ENCODE measurements around the gene WSB2. TPM values are rescaled to one million over a fixed set of nuclear protein-coding genes. Genes with fewer than 3 reads are reported as not detected.
"Not testable (repeated sequence)": the region's sequence is repeated elsewhere in the genome, so short reads cannot be mapped to it uniquely, and the experiment has no call there.

The WSB2 gene
- total RNA-seq, 2 experiments from 2014 or later = 26.2 to 27.9 TPM

DNA sequence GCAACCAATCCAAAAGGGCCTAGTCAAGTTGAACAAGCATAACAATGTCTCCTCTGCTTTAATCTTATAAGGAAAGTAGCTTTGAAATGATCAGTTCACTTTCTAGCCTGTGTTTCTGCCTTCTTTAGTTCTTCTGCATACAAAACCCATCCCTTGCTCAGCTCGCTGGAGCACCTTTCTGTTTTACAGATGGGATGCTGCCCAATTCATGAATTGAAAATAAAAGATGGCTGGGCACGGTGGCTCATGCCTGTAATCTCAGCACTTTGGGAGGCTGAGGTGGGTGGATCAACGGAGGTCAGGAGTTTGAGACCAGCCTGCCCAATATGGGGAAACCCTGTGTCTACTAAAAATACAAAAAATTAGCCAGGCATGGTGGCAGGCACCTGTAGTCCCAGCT lies 49.0 kb downstream of the WSB2 start:
- CTCF ChIA-PET = interaction anchor here (1.3 kb wide), 1 partner anchor 55 kb away, joined by 3 read pairs; no protein-coding TSS in a partner anchor
- no peak overlapping the region for H3K27ac Mint-ChIP-seq
- ATAC-seq = no peak

DNA sequence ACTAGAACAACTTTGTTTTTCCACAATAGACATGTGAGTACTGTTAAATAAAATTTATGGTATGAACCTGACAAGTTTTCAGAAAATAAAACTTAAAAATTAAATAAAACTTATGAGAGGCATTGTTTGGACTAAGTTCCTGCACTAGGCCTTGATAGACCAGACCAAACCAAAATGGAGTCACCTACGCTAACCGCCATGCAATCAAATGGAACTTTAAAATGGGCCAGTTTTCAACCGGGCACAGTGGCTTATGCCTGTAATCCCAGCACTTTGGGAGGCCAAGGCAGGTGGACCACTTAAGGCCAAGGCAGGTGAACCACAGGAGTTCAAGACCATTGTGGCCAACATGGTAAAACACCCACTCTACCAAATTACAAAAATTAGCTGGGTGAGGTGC lies 49.6 kb downstream of the WSB2 start:
- ChIA-PET CTCF (interaction anchor here (1.3 kb wide), 1 partner anchor 56 kb away, joined by 3 read pairs; no protein-coding TSS in a partner anchor), POLR2A (no interaction called here)
- H3K9me3 Mint-ChIP-seq = no peaks in the 10 kb centered on the region
- DNase-seq = no peak
- H3K36me3 Mint-ChIP-seq (ENCODE audit: low read depth) = no peaks in the 10 kb centered on the region
- H3K4me1 Mint-ChIP-seq (ENCODE audit: low read depth) = peaks cover 1% of the 10 kb centered on the region
- no peak for ATAC-seq
- peaks cover 2% of the 10 kb centered on the region for H3K27me3 Mint-ChIP-seq
- no peak overlapping the region for H3K27ac Mint-ChIP-seq
- TF ChIP-seq, protein P1, sequence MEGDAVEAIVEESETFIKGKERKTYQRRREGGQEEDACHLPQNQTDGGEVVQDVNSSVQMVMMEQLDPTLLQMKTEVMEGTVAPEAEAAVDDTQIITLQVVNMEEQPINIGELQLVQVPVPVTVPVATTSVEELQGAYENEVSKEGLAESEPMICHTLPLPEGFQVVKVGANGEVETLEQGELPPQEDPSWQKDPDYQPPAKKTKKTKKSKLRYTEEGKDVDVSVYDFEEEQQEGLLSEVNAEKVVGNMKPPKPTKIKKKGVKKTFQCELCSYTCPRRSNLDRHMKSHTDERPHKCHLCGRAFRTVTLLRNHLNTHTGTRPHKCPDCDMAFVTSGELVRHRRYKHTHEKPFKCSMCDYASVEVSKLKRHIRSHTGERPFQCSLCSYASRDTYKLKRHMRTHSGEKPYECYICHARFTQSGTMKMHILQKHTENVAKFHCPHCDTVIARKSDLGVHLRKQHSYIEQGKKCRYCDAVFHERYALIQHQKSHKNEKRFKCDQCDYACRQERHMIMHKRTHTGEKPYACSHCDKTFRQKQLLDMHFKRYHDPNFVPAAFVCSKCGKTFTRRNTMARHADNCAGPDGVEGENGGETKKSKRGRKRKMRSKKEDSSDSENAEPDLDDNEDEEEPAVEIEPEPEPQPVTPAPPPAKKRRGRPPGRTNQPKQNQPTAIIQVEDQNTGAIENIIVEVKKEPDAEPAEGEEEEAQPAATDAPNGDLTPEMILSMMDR (IDR thresholded peaks at IDR 0.05) = no peak
- intact Hi-C loops (cut with micrococcal nuclease) = no loop called here
- no peak overlapping the region for H3K4me3 Mint-ChIP-seq

More for the DNA sequence above, 49.0 kb downstream of the WSB2 start:
- Mint-ChIP-seq H3K9me3 (no peaks in the 10 kb centered on the region), H3K4me1 (ENCODE audit: low read depth) (peaks cover 2% of the 10 kb centered on the region), H3K36me3 (ENCODE audit: low read depth) (no peaks in the 10 kb centered on the region), H3K27me3 (peaks cover 2% of the 10 kb centered on the region), H3K4me3 (no peak overlapping the region)
- POLR2A ChIA-PET = interaction anchor here (0.8 kb wide), 1 partner anchor 23 kb away, joined by 3 read pairs; no protein-coding TSS in a partner anchor
- TF ChIP-seq, protein P1 (IDR thresholded peaks at IDR 0.05) = no peak
- DNase-seq = no peak
- intact Hi-C loops (cut with micrococcal nuclease) = no loop called here

DNA sequence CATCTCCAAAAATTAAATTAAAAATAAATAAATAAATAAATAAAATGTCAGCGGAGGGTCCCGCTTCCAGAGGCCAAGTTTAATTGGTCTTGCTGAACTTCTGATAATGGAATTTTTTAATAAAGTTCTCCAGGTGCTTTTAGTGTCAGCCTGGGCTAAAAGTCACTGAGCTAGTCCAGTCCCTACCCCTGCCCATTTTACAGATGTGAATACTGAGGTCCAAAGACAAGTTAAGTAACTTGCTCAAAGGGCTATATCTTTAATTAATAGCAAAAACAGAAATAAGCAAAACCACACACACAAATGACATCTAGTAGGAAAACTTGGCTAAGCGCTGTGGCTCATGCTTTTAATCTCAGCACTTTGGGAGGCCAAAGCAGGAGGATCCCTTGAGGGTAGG lies 50.1 kb downstream of the WSB2 start:
- CTCF ChIA-PET = interaction anchor here (1.3 kb wide), 1 partner anchor 56 kb away, joined by 3 read pairs; no protein-coding TSS in a partner anchor
- TF ChIP-seq, protein P1 (IDR thresholded peaks at IDR 0.05) = no peak
- H3K27ac Mint-ChIP-seq = no peak overlapping the region

DNA sequence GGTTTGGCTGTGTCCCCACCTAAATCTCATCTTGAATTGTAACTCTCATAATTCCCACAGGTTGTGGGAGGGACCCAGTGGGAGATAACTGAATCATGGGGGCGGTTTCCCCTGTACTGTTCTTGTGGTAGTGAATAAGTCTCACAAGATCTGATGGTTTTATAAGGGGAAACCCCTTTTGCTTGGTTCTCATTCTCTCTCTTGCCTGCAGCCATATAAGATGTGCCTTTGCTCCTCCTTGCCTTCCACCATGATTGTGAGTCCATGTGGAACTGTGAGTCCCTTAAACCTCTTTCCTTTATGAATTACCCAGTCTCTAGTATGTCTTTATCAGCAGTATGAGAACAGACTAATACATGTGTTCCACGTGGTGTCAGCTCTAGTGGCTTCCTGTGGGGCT lies 61.2 kb downstream of the WSB2 start:
- H3K9me3 Mint-ChIP-seq; intact Hi-C loops (cut with micrococcal nuclease); POLR2A ChIA-PET; ATAC-seq; H3K4me1 Mint-ChIP-seq (ENCODE audit: low read depth); H3K36me3 Mint-ChIP-seq (ENCODE audit: low read depth); H3K4me3 Mint-ChIP-seq; H3K27me3 Mint-ChIP-seq; CTCF ChIA-PET; H3K27ac Mint-ChIP-seq: not testable (repeated sequence)
- DNase-seq = peak; percentile 27

More for the DNA sequence above, 50.1 kb downstream of the WSB2 start:
- Mint-ChIP-seq H3K4me1 (ENCODE audit: low read depth) (no peaks in the 10 kb centered on the region), H3K27me3 (peaks cover 2% of the 10 kb centered on the region), H3K36me3 (ENCODE audit: low read depth) (no peaks in the 10 kb centered on the region), H3K4me3 (no peak overlapping the region), H3K9me3 (no peaks in the 10 kb centered on the region)
- POLR2A ChIA-PET = no interaction called here
- intact Hi-C loops (cut with micrococcal nuclease) = no loop called here
- no peak for DNase-seq
- ATAC-seq = no peak

DNA sequence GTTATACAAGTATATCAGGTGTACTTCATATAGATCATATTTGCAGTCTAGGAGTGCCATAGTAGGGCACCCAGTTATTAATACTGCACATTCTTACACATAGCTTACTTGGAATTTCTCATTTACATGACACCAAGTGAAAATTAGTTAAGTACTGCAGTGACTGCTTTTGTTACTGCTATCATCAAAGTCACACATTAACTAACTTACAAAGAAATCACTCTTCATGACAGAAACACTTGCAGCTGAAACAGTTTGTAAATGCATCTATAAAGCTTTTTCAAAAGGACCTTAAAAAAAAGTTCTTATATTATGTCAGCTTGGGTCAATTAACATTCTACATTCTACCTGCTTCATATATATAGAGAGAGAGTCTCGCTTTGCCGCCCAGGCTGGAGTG lies 62.3 kb downstream of the WSB2 start:
- H3K36me3 Mint-ChIP-seq (ENCODE audit: low read depth) = no peaks in the 10 kb centered on the region
- peaks cover 7% of the 10 kb centered on the region for H3K4me1 Mint-ChIP-seq (ENCODE audit: low read depth)
- intact Hi-C loops (cut with micrococcal nuclease) = no loop called here

More for the DNA sequence above, 62.3 kb downstream of the WSB2 start:
- CTCF ChIA-PET = interaction anchor here (1.1 kb wide), 1 partner anchor 56 kb away, joined by 4 read pairs; no protein-coding TSS in a partner anchor
- Mint-ChIP-seq H3K27ac (no peak overlapping the region), H3K9me3 (peaks cover 15% of the 10 kb centered on the region), H3K27me3 (peaks cover 6% of the 10 kb centered on the region), H3K4me3 (no peak overlapping the region)
- TF ChIP-seq, protein P1 (IDR thresholded peaks at IDR 0.05) = no peak
- ATAC-seq (no peak), DNase-seq (no peak)
- POLR2A ChIA-PET = interaction anchor here (0.6 kb wide), 1 partner anchor 32 kb away, joined by 4 read pairs; no protein-coding TSS in a partner anchor
